HEK293 (cell line): ENCODE results near the gene ARSH.
A peak's percentile ranks its signal among the peaks of the same experiment; 100 is the strongest.
"Not testable (repeated sequence)": the region's sequence is repeated elsewhere in the genome, so short reads cannot be mapped to it uniquely, and the experiment has no call there.

Source experiments
- CTCF ChIA-PET: fragments of 350-600 bp; formaldehyde crosslinking; extraction: SDS; loops from one replicate; lab custom pipeline; 2021; ENCODE audit warnings: antibody characterized with exemption; lab: Yijun Ruan, JAX
- POLR2A ChIA-PET: fragments of 300-600 bp; formaldehyde crosslinking; extraction: SDS; loops from one replicate; lab custom pipeline; 2020; ENCODE audit warnings: antibody characterized with exemption, inconsistent platforms; lab: Yijun Ruan, JAX
- H3K27ac ChIP-seq: fragments of 200-500 bp; sonication (Bioruptor generic); 2 replicates; pipeline ENCODE4 v1.5.1; 2014; ENCODE audit warnings: low read depth, low read length, control low read depth, inconsistent platforms; ENCODE audit errors: extremely low read depth
- H3K36me3 ChIP-seq, 2 experiments: fragments of 200-500 bp in 1 of 2; sonication (Bioruptor generic) in 1 of 2; 1 replicate in 1 of 2; 2 replicates in 1 of 2; pipeline ENCODE4 v1.5.1; 2014 to 2017; ENCODE audit warnings: inconsistent platforms in 2 of 2, low read length in 2 of 2; ENCODE audit not compliant: control insufficient read depth in 2 of 2, insufficient read depth in 1 of 2
- H3K4me1 ChIP-seq: fragments of 200-500 bp; sonication (Bioruptor generic); 2 replicates; pipeline ENCODE4 v1.5.1; 2014; ENCODE audit warnings: mild to moderate bottlenecking, low read length, inconsistent platforms; ENCODE audit not compliant: control insufficient read depth, insufficient read depth
- H3K4me3 ChIP-seq: 2 replicates; pipeline ENCODE4 v1.5.1; 2011; ENCODE audit warnings: low read depth, mild to moderate bottlenecking, control low read depth, low read length, moderate library complexity
- H3K9me3 ChIP-seq: fragments of 200-500 bp; sonication (Bioruptor generic); 2 replicates; pipeline ENCODE4 v1.5.1; 2014; ENCODE audit warnings: low read depth, low read length, inconsistent platforms; ENCODE audit not compliant: control insufficient read depth, insufficient read depth
- SALL2 ChIP-seq: fragments of 450-650 bp; formaldehyde crosslinking; IDR thresholded peaks from 2 replicates; pipeline ENCODE4 v1.5.0; 2017; ENCODE audit warnings: missing biosample characterization, mild to moderate bottlenecking, missing genetic modification characterization, borderline replicate concordance
- SP3 ChIP-seq: fragments of 450-650 bp; formaldehyde crosslinking; IDR thresholded peaks from 2 replicates; pipeline ENCODE4 v1.5.1; 2016; ENCODE audit warnings: missing biosample characterization, missing genetic modification characterization
- ZBTB11 ChIP-seq: fragments of 450-650 bp; formaldehyde crosslinking; conservative IDR thresholded peaks from 2 replicates; pipeline ENCODE4 v1.5.1; 2016; ENCODE audit warnings: low read depth, missing biosample characterization, missing genetic modification characterization
- ZBTB8A ChIP-seq: fragments of 450-650 bp; formaldehyde crosslinking; IDR thresholded peaks from 2 replicates; pipeline ENCODE4 v1.5.1; 2016; ENCODE audit warnings: missing biosample characterization, missing genetic modification characterization
- ZEB2 ChIP-seq: fragments of 450-650 bp; formaldehyde crosslinking; IDR thresholded peaks from 2 replicates; pipeline ENCODE4 v1.5.1; 2016; ENCODE audit warnings: missing biosample characterization, missing genetic modification characterization
- ZNF140 ChIP-seq: fragments of 450-650 bp; formaldehyde crosslinking; IDR thresholded peaks from 2 replicates; pipeline ENCODE4 v1.5.1; 2016; ENCODE audit warnings: missing biosample characterization, missing genetic modification characterization
- ZNF266 ChIP-seq: fragments of 450-650 bp; formaldehyde crosslinking; IDR thresholded peaks from 2 replicates; pipeline ENCODE4 v1.5.1; 2016; ENCODE audit warnings: missing biosample characterization, missing genetic modification characterization, low read depth
- ZNF354C ChIP-seq: fragments of 450-650 bp; formaldehyde crosslinking; IDR thresholded peaks from 2 replicates; pipeline ENCODE4 v1.5.1; 2016; ENCODE audit warnings: missing biosample characterization, missing genetic modification characterization, low read depth, borderline replicate concordance
- ZNF394 ChIP-seq: fragments of 450-650 bp; formaldehyde crosslinking; IDR thresholded peaks from 2 replicates; pipeline ENCODE4 v1.5.1; 2016; ENCODE audit warnings: missing biosample characterization, missing genetic modification characterization, mild to moderate bottlenecking, moderate library complexity, borderline replicate concordance
- ZNF426 ChIP-seq: fragments of 450-650 bp; formaldehyde crosslinking; IDR thresholded peaks from 2 replicates; pipeline ENCODE4 v1.5.1; 2017; ENCODE audit warnings: missing biosample characterization, missing genetic modification characterization, mild to moderate bottlenecking, inconsistent platforms, moderate library complexity
- ZNF449 ChIP-seq: fragments of 450-650 bp; formaldehyde crosslinking; IDR thresholded peaks from 2 replicates; pipeline ENCODE4 v1.5.1; 2017; ENCODE audit warnings: missing biosample characterization, mild to moderate bottlenecking, missing genetic modification characterization, moderate library complexity
- ZNF510 ChIP-seq: fragments of 450-650 bp; formaldehyde crosslinking; IDR thresholded peaks from 2 replicates; pipeline ENCODE4 v1.5.1; 2018; ENCODE audit warnings: mild to moderate bottlenecking, missing genetic modification characterization, missing biosample characterization; ENCODE audit not compliant: insufficient replicate concordance
- ZNF555 ChIP-seq: fragments of 450-650 bp; formaldehyde crosslinking; conservative IDR thresholded peaks from 2 replicates; pipeline ENCODE4 v1.5.1; 2017; ENCODE audit warnings: missing biosample characterization, mild to moderate bottlenecking, missing genetic modification characterization, inconsistent platforms
- ZNF623 ChIP-seq: fragments of 450-650 bp; formaldehyde crosslinking; IDR thresholded peaks from 2 replicates; pipeline ENCODE4 v1.5.1; 2016; ENCODE audit warnings: missing biosample characterization, missing genetic modification characterization
- TF ChIP-seq, protein P1 (sequence below): fragments of 450-650 bp; formaldehyde crosslinking; conservative IDR thresholded peaks from 2 replicates; pipeline ENCODE4 v1.5.1; 2016; ENCODE audit warnings: low read depth, missing biosample characterization, missing genetic modification characterization

ARSH gene

GRCh38 chrX:2978639-2979038 lies 27.7 kb upstream of the ARSH start:
- H3K4me1 ChIP-seq, H3K4me3 ChIP-seq, H3K9me3 ChIP-seq, H3K36me3 ChIP-seq, H3K27ac ChIP-seq, POLR2A ChIA-PET: not testable (repeated sequence)
- TF ChIP-seq ZNF426 (tag by site-specific recombination) (peak; percentile 68), ZBTB11 (tag by site-specific recombination) (peak; percentile 50; the same call in 1 of the 2 replicates), ZNF555 (tag by site-specific recombination) (peak; percentile 66), ZNF510 (tag by site-specific recombination) (peak; percentile 54), ZNF354C (tag by site-specific recombination) (0 out of 2 replicates have a peak, but pooled peaks have one; percentile 8), ZNF623 (tag by site-specific recombination) (peak; percentile 38; the same call in 1 of the 2 replicates), ZBTB8A (tag by site-specific recombination) (peak; percentile 35; the same call in 1 of the 2 replicates), ZNF140 (tag by site-specific recombination) (peak; percentile 30; the same call in 1 of the 2 replicates), ZNF266 (tag by site-specific recombination) (0 out of 2 replicates have a peak, but pooled peaks have one; percentile 14), ZNF394 (tag by site-specific recombination) (peak; percentile 58; the same call in 1 of the 2 replicates)
- TF ChIP-seq, protein P1, sequence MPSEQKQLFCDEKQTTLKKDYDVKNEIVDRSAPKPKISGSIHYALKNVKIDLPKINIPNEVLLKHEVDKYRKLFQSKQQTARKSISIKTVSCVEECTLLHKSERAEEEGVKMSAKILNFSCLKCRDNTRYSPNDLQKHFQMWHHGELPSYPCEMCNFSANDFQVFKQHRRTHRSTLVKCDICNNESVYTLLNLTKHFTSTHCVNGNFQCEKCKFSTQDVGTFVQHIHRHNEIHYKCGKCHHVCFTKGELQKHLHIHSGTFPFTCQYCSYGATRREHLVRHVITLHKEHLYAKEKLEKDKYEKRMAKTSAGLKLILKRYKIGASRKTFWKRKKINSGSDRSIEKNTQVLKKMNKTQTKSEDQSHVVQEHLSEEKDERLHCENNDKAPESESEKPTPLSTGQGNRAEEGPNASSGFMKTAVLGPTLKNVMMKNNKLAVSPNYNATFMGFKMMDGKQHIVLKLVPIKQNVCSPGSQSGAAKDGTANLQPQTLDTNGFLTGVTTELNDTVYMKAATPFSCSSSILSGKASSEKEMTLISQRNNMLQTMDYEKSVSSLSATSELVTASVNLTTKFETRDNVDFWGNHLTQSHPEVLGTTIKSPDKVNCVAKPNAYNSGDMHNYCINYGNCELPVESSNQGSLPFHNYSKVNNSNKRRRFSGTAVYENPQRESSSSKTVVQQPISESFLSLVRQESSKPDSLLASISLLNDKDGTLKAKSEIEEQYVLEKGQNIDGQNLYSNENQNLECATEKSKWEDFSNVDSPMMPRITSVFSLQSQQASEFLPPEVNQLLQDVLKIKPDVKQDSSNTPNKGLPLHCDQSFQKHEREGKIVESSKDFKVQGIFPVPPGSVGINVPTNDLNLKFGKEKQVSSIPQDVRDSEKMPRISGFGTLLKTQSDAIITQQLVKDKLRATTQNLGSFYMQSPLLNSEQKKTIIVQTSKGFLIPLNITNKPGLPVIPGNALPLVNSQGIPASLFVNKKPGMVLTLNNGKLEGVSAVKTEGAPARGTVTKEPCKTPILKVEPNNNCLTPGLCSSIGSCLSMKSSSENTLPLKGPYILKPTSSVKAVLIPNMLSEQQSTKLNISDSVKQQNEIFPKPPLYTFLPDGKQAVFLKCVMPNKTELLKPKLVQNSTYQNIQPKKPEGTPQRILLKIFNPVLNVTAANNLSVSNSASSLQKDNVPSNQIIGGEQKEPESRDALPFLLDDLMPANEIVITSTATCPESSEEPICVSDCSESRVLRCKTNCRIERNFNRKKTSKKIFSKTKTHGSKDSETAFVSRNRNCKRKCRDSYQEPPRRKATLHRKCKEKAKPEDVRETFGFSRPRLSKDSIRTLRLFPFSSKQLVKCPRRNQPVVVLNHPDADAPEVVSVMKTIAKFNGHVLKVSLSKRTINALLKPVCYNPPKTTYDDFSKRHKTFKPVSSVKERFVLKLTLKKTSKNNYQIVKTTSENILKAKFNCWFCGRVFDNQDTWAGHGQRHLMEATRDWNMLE (tag by site-specific recombination), result peak; percentile 52; the same call in 1 of the 2 replicates
- CTCF ChIA-PET, result interaction anchor here (0.6 kb wide), 1 partner anchor 10 kb away, joined by 3 read pairs; no protein-coding TSS in a partner anchor

DNA sequence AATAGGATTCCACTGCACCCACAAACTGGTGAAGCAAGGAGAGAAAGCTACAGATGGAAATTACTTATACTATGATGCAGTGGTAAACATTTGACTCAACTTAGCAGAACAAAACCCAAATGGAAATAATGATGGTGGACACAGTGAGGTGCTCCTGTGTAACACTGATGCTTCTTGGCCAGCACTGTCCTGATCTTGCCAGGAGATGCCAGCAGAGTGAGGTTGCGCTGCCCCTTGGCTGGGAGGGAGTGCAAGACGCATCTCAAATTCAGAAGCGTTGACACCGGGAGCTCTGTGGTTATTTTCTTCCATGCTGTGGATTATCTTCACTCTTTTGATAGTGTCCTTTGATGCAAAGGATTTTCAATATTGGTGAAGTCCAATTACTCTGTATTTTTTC lies 22.0 kb upstream of the ARSH start:
- H3K27ac ChIP-seq, result no peak overlapping the region
- ChIA-PET CTCF (interaction anchor here (0.7 kb wide), 1 partner anchor 44 kb away, joined by 3 read pairs; no protein-coding TSS in a partner anchor), POLR2A (no interaction called here)
- TF ChIP-seq ZNF449 (tag by site-specific recombination) (no peak), SP3 (tag by site-specific recombination) (no peak), SALL2 (no peak), ZEB2 (tag by site-specific recombination) (no peak)
- H3K36me3 ChIP-seq, result no peaks in the 10 kb centered on the region
- no peaks in the 10 kb centered on the region for H3K4me1 ChIP-seq
- no peak overlapping the region for H3K4me3 ChIP-seq
- no peaks in the 10 kb centered on the region for H3K9me3 ChIP-seq
